Stimulated activated CD4-positive, alpha-beta T cell treated with anti-CD3 and anti-CD28 coated beads, Interleukin-12 subunit alpha, Interleukin-12 subunit beta, amount 100 ng/mL, for 48 hours (primary cell): ENCODE data around the gene KCTD17.
A peak's percentile ranks its signal among the peaks of the same experiment; 100 is the strongest.

Source experiments
- DNase-seq, 3 donors: peaks; one replicate each; pipeline ENCODE4 v3.0.0-alpha.2; 2020; ENCODE audit warnings: low read depth in 2 of 3, low spot score in 1 of 3

Gene KCTD17

DNA sequence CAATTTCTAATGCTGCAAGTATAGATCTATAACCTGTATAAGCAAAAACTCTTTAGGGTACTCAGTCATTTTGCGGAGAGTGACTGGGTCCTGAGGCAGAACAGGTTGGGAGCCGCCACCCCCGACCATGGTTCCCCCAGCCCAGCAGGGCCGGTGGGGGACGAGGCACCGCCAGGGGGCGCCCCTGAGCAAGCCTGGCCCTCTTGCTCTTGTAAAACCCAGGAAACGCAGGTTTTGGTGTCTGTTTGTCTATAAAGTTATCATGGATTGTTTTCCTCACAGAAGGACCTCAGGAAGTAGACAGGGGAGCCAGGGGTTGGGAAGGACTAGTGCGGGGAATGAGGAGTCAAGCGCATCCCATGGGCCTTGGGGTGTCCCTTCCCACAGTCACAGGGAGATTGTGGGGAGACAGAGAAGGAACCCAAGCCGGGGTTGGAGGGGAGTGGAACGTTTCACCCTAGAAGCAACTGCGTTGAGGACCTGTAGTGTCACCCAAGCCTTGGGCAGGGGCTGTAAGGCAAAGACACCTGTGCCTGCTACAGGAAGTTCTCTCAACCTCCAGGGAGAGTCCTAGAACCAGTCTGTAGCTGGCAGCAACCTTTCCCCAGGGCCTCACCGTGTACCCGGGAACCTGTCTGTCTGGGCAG, 26.4 kb downstream of the KCTD17 start:
- DNase-seq: peak; percentile 74 to 93 (median 83)

DNA sequence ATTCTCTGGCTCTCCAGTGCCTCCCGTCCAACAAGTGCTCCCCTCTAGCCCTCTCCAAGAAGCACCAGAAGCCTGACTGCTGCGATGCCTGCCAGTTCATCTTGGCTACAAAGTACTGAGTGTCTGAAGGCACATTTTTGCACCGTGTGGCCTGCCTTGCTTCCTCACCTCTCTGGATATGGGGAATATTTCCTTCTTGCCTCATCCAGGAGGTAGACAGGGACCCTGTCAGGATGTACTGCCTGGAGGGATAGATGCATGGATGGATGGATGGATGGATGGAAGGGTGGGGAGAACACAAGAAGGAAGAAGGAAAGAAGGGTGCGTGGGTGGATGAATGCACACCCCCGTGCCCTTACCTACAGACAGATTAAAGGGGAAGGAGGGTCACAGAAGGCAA, 27.6 kb downstream of the KCTD17 start:
- DNase-seq: peak in 1 of 3 donors; percentile 12

DNA sequence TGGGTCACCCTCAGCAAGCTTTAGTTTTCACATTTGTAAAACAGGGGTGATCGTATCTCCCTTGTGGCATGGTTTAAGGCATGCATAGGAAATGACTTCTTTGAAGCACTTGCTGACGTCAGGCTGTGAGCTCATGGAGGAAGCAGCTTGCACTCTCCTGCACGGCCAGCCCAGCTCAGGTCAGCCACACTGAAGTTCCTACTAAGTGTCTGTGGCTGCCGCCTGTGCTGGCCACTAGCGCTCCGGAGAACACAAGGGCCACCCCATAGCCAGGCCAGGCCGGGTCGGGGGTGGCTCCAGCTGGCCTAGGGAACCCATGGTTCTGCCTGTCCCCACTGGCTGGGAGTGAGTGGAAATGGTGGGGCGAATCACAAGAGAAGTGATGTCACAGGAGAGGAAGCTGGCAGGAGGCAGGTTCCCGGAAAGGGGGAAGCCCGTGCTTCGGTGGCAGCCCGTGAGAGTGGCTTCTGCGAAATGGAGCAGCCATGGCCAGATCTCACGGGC, 28.2 kb downstream of the KCTD17 start:
- DNase-seq: peak; percentile 63 to 80 (median 63)

DNA sequence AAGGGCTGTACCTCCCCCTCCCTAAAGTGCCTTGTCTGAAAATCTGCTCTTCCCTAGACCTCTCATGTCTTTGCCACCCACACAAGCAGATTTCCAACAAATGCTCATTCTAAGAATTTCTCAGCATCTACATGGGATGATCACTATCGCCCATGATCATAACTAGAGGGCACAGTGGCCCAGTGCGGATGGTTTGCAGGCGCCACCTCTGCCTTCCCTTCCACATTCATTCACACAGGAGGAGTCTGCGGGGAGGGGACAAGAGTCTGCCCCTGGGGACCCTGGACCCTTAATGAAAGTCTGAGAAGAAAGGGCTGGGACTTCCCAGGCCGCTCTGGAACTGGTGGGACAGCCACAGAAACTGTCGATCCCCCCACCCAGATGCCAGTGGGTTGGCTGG, 28.9 kb downstream of the KCTD17 start:
- peak in 1 of 3 donors; percentile 34 for DNase-seq

DNA sequence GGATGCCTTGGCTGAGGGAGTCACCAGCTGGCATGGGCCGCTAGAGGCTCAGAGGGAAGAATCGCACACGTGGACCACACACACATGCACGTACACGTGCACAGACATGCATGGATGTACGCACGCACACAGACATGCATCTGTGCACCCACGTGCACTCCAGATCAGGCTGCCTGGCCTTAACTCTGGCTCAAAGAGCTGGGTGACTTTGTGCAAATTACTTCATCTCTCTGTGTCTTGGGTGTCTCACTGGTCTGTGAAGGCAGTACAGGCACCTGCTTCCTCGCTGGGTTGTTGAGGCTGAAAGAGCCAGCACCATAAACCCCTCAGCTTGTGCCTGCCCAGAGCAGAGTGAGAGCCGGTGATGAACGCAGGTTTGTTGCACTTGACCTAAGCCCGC, 29.3 kb downstream of the KCTD17 start:
- DNase-seq: no peak

DNA sequence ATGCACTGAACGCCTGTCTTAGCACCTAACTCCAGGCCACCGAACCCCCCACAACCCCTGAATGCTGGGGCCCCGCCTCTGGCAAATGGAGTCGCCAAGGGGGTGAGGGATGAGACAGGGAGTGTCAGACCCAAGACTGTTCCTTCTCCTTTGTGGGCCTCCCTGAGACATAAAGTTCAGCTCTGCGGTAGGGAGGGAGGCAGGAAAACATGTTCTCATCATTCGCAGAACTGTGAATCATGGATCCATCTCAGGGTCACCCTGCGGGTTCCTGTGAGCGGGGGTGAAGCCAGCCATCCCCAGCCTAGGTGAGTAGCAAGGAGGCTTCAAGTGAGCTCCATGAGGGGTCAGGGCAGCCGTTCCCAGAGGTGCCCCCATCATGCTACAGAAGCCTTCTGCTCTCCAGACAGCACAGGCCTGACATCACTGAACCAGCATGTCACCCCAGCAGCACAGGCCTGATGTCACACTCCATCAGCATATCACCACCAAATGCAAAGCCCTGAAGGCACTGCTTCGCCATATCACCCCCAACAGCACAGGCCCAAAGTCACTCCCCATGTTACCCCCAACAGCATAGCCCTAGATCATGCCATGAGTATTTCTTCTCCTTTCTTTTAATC, 30.8 kb downstream of the KCTD17 start:
- DNase-seq: peak in 2 of 3 donors; percentile 39 to 45

DNA sequence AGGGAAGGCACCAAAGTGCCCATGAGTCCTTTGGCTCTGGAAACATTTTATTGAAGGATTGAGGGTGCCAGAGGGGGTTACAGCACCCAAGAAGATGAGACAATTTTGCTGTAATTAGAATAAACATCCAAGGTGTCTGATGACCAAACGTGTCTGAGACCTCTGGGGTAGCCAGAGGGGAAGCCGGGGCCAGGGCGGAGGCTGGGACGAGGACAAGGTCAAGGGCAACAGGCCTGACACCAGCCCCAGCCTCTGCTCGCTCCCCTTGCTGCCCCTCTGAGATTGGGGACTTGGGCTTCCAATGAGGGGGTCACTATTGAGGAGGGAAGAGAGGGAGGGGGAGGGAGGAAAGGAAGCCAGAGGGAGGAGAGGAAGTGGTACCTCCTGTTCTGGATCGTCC, 32.4 kb downstream of the KCTD17 start:
- DNase-seq: no peak

DNA sequence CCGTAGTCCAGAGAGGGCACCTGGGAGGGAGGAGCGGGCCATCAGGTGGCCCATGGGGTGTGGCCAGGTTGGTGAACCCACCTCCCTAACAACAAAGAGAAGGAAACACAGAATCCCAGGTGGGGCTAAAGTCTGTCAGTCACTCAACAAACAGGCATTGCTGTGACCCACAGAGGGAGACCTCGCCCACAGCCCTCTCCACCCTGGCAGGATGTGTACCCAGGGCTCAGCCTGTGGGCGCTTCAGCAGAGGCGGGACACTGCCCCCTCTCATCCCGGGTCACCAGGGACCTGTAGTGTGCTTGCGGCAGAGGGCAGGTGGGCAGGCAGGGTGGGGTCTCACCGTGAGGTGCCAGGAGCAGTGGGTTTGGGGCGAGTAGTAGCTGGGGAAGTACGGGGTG, 32.8 kb downstream of the KCTD17 start:
- DNase-seq: no peak

DNA sequence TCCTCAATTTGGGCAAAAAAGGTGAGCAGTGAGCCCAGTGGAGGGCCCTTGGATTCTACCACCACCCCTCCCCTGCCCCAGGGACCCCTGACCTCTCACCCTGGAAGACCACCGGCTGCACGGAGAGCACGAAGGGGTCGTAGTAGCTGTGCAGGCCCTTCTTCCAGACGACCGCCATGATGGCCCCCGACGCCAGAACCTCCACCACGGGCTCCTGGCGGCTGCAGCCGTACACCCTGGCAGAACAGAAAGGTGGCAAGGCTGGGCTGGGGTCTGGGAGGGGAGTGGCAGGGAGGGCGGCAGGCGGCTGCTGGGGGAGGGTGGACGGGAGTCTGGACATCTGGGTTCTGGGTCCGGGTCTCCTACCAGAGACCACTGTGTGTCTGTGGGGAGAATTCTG, 34.6 kb downstream of the KCTD17 start:
- no peak for DNase-seq

DNA sequence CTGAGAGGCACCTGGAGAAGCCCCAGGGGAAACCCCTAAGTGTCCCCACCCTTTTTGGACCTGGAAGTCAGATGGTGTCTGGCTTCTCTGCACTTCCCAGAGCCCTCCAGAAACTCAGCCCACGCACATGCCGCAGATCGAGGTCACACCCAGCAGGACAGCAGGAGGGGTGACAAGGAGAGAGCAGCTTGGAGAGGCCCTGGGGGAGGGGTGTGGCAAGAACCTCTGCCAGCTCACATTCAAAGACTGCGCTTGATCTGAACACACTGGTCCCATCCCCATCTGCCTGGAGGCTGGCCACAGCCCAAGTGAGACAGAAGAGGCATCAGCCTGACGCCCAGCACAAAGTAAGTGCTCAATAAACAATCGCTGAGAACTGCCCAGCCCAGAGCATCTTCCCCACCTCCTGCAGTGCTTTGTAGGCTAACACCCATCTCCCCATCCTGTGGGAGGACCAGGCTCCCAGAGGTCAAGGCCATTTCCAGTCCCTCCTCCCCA, 36.6 kb downstream of the KCTD17 start:
- peak in 2 of 3 donors; percentile 31 to 38 for DNase-seq

DNA sequence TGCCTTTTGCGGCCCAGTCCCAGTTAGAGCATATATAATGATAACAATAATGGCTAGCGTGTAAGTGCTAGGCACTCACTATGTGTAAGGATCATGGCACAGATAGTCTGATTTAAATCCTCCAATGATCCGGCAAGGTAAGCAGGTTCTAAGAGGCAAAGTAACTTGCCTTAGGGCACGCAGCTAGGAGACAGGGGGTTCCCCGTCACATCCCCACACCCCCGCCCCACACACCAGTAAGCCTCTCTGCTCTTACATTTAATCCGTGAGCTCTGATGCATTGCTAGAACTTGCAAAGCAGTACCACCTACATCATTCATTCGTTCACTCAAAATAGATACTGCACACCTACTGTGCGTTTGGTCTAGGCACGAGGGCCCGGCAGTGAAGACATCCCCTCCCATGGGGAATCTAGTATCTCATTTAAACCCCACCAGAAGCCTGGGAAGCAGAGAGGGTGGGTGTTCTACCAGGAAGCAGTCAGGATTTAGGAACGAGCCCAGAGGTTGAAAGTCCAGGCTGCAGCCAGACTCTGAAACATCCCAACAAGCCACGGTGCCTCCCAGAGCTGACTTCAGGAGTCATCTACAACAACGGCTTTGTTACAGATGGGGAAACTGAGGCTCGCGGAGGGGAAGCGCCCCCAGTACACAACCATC, 37.3 kb downstream of the KCTD17 start:
- DNase-seq: peak in 1 of 3 donors; percentile 17

DNA sequence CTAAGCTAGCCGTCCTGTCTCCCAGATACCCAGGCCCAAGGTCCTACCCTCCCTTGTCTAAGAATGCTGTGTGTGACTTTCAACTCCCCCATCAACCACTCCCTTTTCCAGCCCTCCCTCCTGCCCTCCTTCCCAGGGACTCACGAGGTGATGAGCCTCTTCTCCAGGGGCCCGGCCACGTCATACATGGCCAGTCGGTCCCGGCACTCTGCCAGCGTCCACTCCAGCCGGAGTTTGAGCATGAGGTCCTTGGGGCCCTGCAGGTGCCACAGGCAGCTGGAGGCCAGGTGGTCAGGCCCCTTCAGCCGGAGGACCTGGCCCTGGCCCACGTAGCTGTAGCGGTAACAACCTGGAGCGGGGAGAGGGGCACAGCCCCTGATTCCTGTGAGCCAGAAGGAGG, 37.9 kb downstream of the KCTD17 start:
- DNase-seq: no peak

DNA sequence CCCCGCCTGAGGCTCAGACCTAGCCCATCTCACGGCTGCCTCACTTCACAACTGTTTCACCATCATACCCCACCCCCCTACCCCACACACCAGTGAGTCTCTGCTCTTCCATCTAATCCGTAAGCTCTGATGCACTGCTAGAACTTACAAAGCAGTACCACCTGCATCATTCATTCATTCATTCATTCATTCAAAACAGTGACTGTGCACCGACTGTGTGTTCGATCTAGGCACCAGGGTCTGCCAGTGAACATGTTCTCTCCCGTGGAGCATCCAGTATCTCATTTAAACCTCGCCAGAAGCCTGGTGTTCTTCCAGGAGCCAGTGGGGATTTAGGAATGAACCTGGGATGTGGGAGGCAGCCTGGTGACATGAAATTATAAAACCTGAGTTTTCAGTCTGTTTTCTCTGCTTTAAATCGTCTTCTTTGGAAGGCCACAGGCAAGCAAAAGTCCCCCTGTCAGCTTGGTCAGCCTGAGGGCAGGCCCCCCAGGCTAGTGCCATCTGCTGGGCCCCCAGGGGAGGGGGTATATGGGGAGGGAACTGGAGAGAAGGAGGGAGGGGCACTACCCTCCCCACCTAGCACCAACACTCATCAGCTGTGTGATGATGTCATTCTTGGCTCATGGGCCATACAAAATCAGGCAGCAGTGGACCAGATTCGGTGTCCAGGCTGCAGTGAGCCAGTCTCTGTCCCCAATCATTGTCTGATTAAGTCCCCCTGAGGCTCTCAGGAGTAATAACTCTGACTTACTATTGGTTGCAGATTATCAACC, 39.6 kb downstream of the KCTD17 start:
- DNase-seq: no peak

DNA sequence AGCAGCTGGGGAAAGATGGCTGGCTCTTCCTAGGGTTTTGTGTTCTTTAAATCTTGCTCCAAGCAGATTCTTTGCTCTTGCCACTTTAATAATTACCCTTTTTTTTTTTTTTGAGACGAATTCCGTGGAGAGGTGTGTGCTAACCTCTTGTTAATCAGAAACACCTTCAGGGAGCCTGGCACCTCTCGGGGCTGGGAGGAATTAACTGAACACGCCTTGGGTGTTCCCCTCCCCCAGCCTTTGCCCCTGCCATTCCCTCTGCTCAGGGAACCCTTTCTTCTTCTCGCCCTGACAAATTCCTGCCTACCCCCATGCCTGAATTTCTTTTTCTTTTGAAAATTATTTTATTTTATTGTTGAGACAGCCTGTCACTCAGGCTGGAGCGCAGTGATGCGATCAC, 40.5 kb downstream of the KCTD17 start:
- no peak for DNase-seq

DNA sequence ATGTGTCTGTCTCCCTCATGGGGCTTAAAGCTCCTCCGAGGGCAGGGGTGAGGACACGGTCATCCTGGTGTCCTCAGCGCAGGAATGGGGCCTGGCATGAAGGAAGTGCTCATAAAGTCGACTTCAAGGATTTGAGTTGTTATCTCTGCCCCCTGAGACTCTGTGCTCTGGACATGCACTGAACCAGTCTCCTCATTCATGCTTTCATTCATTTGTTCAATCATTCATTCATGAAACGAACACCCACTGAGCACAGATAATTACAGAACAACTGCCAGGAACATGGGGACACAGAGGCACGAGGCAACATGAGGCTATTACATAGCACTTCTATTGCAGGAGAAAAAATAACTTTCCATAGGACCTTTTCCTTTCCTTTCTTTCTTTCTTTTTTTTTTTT, 41.5 kb downstream of the KCTD17 start:
- no peak for DNase-seq

DNA sequence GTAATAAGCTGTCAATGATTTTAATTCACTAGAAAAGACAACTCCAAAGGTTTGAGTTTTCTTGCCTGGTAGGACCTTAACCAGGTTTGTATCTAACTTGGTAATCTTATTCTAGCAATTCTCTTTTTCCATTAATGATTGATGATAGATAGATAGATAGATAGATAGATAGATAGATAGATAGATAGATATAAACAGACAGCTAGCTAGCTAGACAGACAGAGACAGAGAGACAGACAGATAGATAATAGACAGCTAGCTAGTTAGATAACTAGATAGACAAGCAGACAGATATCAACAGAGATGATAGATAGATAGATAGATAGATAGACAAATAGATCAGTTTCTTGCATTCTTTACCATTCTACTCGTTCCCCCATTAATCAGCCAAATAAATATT, 42.7 kb downstream of the KCTD17 start:
- no peak for DNase-seq

DNA sequence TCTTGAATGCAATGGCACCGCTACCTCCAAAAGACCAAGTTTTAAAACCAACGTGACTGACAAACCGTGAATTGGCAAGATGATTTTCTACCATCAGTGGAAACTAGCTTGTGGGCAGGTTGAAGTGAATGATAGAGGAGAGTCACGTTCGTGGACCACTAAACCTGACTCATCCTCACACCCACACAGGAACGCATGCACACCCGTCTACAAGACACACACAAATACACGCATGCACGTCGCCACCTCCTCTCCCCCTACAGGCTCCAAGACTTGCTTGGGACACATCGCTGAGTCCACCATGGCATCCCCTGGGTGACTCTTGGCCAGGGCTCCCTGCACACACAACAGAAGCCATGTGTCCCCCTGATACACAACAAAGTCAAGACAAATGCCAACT, 43.6 kb downstream of the KCTD17 start:
- peak; percentile 55 to 77 (median 56) for DNase-seq

DNA sequence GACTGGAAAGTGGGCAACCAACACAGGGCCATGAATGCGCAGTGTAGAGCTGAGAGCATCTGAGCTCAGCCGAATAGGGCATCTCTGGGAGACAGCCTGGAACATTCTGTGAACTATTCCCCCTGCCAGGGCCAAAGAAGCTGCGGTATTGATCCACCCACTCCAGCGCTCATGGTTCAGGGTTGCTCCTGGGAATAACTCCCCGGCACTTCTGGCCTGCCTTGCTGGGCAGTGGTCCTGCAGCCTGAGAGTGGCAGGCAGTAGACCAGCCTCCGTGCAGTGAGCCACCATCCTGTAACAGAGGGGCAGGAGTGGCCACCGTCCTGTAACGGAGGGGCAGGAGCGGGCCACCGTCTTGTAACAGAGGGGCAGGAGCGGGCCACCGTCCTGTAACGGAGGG, 45.8 kb downstream of the KCTD17 start:
- no peak for DNase-seq

DNA sequence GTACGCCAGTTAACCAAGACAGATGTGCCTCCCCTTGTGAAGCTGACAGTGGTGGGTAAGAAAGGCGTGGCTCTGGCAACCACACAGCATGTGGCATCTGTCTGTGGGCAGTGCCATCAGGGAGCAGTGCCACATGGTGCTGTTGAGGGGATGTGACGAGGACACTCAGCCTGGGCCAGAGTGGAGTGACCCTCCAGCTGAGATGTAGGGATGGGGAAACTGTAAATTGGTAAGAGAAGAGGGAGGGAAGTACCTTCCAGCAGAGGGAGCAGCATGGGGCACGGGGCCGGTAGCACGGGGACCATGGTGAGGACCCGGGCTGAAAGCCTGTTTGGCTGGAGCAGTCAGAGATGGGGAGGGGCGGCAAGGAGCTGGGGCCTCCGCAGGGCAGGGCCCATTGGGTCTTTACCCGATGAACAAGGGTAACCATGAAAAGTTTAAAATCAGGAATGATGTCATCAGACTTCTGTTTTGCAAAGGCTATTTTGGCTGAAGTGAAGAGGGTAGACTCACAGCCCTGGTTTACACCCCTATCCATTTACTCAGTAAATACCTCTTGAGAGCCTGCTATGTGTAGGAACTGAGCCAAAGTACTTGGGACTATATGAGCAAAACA, 47.5 kb downstream of the KCTD17 start:
- no peak for DNase-seq

DNA sequence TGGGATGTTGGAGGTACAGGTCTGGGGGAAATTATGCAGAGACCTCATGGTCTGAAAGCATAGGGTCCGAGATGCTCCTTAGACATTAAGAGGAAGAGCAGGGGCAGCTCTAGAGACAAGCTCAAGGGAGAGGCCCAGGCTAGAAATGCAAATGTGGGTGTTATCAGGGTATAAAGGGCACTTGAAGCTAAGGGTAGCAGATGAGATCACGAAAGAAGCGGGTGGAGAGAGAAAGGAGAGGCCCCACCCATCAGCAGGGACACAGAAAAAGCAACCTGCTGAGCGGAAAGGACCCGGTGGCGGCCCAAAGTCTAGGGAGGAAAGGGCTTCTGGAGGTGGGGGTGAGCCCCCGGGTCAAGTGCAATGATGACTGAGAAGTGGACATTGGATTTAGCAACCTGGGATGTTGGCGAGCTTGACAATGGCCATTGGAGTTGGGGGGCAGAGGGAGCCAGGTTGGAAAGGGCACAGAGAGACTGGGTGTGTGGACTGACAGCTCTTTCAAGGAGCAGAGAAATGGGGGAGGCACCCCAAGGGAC, 49.1 kb downstream of the KCTD17 start:
- DNase-seq: no peak
